ENCODE results near the gene TTLL7. TPM values are rescaled to one million over a fixed set of nuclear protein-coding genes. Genes with fewer than 3 reads are reported as not detected.

Gene TTLL7
- total RNA-seq, 3 donors from 2014 or later = 6.7 to 15.1 (median 10.8) TPM

GRCh38 chr1:84013708-84014107, 14.8 kb upstream of the TTLL7 start:
- Histone ChIP-seq H3K9me3 (no peaks in the 10 kb centered on the region), H3K27ac (no peak overlapping the region), H3K4me3 (no peak overlapping the region), H3K4me1 (no peaks in the 10 kb centered on the region), H3K36me3 (no peaks in the 10 kb centered on the region), H3K27me3 (no peaks in the 10 kb centered on the region)
- DNase-seq (ENCODE audit: low spot score in 2 of 2) = no peak
- TF ChIP-seq CTCF (IDR thresholded peaks at IDR 0.05) (no peak), POLR2AphosphoS5 (IDR thresholded peaks at IDR 0.05) (no peak), POLR2A (IDR thresholded peaks at IDR 0.05) (no peak)
- intact Hi-C loops (cut with DNase I; ENCODE audit: low total_unique reads) = no loop called here

- H3K27me3 ChIP-seq = no peaks in the 10 kb centered on the region
- TF ChIP-seq POLR2AphosphoS5 (IDR thresholded peaks at IDR 0.05) (no peak), CTCF (IDR thresholded peaks at IDR 0.05) (no peak), POLR2A (IDR thresholded peaks at IDR 0.05) (no peak)
- no peak overlapping the region for H3K4me3 ChIP-seq
- H3K36me3 ChIP-seq = no peaks in the 10 kb centered on the region
- intact Hi-C loops (cut with DNase I; ENCODE audit: low total_unique reads) = no loop called here
- DNase-seq (ENCODE audit: low spot score in 2 of 2) = no peak
- no peaks in the 10 kb centered on the region for H3K9me3 ChIP-seq
- H3K27ac ChIP-seq = no peak overlapping the region
- no peaks in the 10 kb centered on the region for H3K4me1 ChIP-seq
Observed at GRCh38 chr1:84012018-84012417, 13.1 kb upstream of the TTLL7 start.

DNA sequence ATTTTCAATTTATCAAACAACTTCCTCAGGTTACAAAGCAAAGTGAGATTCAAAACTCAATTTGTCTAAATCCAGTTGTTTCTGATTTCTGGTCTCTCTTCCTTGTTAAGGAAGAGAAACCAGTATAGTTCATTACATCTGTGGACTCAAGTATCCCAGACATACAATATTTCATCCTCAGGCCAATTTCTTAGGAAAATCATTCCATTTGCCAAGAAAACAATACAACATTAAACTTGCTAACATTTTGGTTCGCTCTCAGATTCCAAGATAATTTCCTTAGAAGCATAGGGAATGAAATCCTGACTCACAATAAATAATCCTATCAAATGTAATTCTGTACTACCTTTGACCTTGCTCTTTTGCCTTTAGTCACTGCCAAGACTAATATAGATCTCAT, 11.2 kb upstream of the TTLL7 start:
- intact Hi-C loops (cut with DNase I; ENCODE audit: low total_unique reads) = no loop called here
- TF ChIP-seq POLR2A (IDR thresholded peaks at IDR 0.05) (no peak), POLR2AphosphoS5 (IDR thresholded peaks at IDR 0.05) (no peak), CTCF (IDR thresholded peaks at IDR 0.05) (no peak)
- Histone ChIP-seq H3K36me3 (no peaks in the 10 kb centered on the region), H3K4me3 (no peak overlapping the region), H3K27ac (no peak overlapping the region), H3K27me3 (no peaks in the 10 kb centered on the region), H3K9me3 (no peaks in the 10 kb centered on the region), H3K4me1 (no peaks in the 10 kb centered on the region)
- no peak for DNase-seq (ENCODE audit: low spot score in 2 of 2)

DNA sequence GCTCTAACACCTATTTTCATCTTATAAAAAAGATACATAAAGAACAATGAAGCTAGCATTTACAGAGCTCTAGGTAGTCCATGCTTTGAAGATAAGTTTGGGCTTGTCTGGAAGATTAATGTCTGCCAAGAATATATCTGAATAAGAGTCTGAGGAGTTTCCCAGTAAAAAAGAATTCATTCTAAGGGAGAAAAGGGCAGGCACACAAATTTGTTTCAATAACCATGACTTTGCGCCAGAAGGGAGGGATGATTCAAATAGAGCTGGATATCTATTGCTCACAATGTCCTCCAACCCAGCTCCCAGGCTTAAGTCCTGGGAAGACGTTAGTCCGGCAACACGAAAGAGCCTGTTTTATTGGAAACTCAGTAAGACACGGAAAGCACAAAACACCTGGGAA, 9.7 kb upstream of the TTLL7 start:
- Histone ChIP-seq H3K4me3 (no peak overlapping the region), H3K27me3 (no peaks in the 10 kb centered on the region), H3K36me3 (no peaks in the 10 kb centered on the region), H3K4me1 (no peaks in the 10 kb centered on the region), H3K9me3 (no peaks in the 10 kb centered on the region), H3K27ac (no peak overlapping the region)
- intact Hi-C loops (cut with DNase I; ENCODE audit: low total_unique reads) = no loop called here
- TF ChIP-seq POLR2A (IDR thresholded peaks at IDR 0.05) = no peak
- TF ChIP-seq POLR2AphosphoS5 (IDR thresholded peaks at IDR 0.05) = no peak
- TF ChIP-seq CTCF (IDR thresholded peaks at IDR 0.05) = no peak
- no peak for DNase-seq (ENCODE audit: low spot score in 2 of 2)

DNA sequence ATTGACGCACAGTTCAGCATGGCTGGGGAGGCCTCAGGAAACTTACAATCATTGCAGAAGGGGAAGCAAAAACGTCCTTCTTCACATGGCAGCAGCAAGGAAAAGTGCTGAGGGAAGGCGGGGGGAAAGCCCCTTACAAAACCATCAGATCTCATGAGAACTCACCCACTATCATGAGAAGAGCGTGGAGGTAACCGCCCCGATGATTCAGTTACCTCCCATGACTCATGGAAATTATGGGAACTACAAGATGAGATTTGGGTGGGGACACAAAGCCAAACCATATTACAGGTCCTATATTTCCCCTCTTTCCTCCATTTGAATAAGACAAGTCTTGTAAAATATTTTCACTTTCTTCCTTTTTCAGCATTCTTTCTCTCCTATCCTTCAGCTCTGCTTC, 7.7 kb upstream of the TTLL7 start:
- TF ChIP-seq CTCF (IDR thresholded peaks at IDR 0.05) (no peak), POLR2A (IDR thresholded peaks at IDR 0.05) (no peak)
- no peaks in the 10 kb centered on the region for H3K4me1 ChIP-seq
- no peaks in the 10 kb centered on the region for H3K36me3 ChIP-seq
- no peak for DNase-seq (ENCODE audit: low spot score in 2 of 2)
- no peaks in the 10 kb centered on the region for H3K27me3 ChIP-seq
- no peak overlapping the region for H3K4me3 ChIP-seq
- intact Hi-C loops (cut with DNase I; ENCODE audit: low total_unique reads) = no loop called here
- no peak overlapping the region for H3K27ac ChIP-seq
- no peaks in the 10 kb centered on the region for H3K9me3 ChIP-seq
